ENCODE results near the gene KCNK7.

Gene KCNK7

DNA sequence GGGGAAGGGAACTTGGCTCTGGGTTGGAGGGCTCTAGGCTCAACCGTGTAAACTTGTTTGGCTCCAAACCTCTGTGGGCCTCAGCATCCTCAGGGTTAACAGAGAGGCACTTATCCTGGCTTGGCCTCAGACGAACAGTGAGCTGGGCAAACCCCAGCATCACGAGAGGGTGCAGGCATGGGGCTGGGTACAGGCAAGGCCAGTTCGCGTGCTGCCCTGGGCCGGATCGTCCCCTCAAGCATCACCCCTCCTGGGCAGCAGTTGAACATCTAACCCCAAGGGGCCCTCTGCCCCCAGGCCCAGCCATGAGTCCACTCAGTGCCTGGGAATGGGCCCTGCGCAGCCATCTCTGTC, 17.9 kb downstream of the KCNK7 start:
- Mint-ChIP-seq H3K36me3 (peaks cover 46% of the 10 kb centered on the region), H3K9me3 (no peaks in the 10 kb centered on the region), H3K4me3 (peak overlapping the region; percentile 85), H3K27ac (peak overlapping the region; percentile 69), H3K4me1 (peaks cover 56% of the 10 kb centered on the region), H3K27me3 (no peaks in the 10 kb centered on the region)
- no peak for ATAC-seq

DNA sequence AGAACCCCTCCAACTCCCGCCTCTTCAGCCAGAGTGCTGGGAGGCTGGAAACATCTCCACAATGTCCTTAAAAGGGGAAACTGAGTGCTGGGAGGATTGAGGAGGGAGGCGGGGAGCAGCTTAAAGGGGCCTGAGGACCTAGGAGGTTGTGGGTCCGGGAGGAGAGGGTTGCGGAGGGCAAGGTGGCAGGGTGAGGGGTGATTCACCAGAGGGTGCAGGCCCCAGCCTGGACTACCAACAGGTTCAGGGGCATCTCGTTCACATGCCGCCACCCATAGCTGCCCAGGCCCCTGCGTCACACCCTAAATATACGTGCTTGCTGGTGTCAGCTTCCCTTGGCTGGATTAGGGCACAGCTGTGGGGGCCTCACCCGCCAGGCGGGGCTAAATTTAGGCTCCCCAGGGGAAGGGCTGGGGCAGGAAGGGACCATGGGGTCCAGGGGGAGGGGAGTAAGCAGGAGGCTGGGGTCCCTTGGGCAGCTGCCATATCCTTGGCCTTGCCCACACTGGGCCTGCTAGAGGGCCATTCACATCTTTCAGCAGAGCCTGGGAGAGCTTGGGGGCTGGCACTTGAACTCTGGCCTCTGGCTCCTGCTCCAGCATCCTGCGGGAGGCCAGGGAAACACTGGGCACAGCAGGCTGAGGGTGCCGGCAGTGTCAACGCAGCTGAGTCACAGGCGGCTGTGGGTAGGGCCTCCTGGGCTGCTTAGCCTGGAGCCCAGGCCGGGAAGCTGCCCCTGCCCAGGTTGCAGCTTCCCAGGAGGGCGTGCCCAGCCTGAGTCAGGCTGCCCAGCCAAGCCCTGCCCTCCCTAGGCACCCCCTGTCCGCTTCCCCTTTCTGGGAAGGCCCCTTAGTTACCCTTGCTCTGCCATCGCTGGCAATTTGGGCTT, 18.5 kb downstream of the KCNK7 start:
- Mint-ChIP-seq H3K4me3 (peak overlapping the region; percentile 85), H3K36me3 (peaks cover 40% of the 10 kb centered on the region), H3K4me1 (peaks cover 54% of the 10 kb centered on the region), H3K27me3 (no peaks in the 10 kb centered on the region), H3K9me3 (no peaks in the 10 kb centered on the region), H3K27ac (peak overlapping the region; percentile 69)
- peak; percentile 10 for ATAC-seq

DNA sequence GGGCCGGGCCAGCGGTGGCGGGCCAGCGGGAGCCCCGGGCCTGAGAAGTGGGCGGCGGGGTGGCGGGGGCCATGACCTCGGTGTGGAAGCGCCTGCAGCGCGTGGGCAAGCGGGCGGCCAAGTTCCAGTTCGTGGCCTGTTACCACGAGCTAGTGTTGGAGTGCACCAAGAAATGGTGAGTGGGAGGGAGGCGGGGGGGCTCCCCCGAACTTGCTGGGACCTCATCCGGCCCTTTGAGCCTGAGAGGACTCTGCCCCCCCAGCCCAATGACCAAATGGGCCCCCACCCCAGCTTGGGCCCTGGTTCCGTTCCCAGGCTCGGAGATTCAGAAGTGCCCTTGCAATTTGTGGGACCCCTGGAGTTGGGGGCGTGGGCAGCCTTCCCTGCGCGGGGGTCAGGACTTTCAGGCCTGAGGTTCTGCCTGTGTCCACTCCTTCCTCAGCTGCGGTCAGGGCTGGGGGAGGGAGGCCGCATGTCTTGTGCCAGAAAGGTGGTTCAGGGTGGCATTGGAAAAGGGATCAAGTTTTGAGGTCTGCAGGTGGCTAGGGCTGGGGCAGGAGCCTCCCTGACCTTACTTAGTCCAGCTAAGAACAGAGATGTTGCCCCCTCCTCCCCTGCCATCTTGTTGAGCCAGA, 19.3 kb downstream of the KCNK7 start:
- peak overlapping the region; percentile 85 for H3K4me3 Mint-ChIP-seq
- H3K9me3 Mint-ChIP-seq, result no peaks in the 10 kb centered on the region
- peak overlapping the region; percentile 69 for H3K27ac Mint-ChIP-seq
- H3K27me3 Mint-ChIP-seq, result no peaks in the 10 kb centered on the region
- H3K4me1 Mint-ChIP-seq, result peaks cover 57% of the 10 kb centered on the region
- H3K36me3 Mint-ChIP-seq, result peaks cover 32% of the 10 kb centered on the region
- ATAC-seq, result peak; percentile 0

DNA sequence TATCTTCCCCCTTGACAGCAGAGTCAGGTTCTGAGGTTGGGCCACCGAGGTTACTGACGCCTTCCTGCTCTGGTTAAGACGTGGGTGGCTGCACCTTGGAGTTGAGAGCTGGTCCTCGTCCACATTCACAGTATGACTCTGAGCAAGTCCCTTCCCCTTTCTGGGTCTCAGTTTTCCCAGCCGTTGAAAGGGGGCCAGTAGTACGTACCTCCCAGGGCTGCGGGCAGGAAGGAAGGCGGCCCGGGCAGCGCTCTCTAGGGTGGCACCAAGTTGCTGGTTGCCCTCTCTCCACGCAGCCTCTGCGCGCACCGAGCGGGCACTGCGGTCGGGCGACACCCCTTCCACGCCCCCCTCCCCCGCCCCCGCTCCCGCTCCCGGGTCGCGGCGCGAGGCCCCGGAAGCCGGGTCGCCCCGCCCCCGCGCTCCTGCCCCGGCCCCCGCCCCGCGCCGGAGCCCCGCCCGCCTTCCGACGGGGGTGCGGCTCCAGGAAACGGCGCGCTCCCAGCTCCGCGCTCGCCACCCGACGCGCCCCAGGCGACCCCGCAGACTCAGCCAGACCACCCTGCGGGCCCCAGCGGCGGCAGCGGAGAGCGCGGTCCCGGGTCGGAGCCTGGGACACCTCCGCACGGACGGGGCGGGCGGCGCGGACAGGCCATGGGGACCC, 19.9 kb downstream of the KCNK7 start, which contains the start of gene EHBP1L1:
EHBP1L1 (plus strand) TSS at position 486 of the 664 bp plus-strand sequence. CDS start 250 bp downstream, outside the sequence.
- peak within 1 kb of the TSS; percentile 85 for H3K4me3 Mint-ChIP-seq
- no peaks in the 10 kb centered on the region for H3K9me3 Mint-ChIP-seq
- H3K27me3 Mint-ChIP-seq, result no peaks in the 10 kb centered on the region
- peak; percentile 56 for ATAC-seq
- H3K27ac Mint-ChIP-seq, result peak within 1 kb of the TSS; percentile 69
- H3K4me1 Mint-ChIP-seq, result peaks cover 64% of the 10 kb centered on the region
- H3K36me3 Mint-ChIP-seq, result peaks cover 29% of the 10 kb centered on the region

DNA sequence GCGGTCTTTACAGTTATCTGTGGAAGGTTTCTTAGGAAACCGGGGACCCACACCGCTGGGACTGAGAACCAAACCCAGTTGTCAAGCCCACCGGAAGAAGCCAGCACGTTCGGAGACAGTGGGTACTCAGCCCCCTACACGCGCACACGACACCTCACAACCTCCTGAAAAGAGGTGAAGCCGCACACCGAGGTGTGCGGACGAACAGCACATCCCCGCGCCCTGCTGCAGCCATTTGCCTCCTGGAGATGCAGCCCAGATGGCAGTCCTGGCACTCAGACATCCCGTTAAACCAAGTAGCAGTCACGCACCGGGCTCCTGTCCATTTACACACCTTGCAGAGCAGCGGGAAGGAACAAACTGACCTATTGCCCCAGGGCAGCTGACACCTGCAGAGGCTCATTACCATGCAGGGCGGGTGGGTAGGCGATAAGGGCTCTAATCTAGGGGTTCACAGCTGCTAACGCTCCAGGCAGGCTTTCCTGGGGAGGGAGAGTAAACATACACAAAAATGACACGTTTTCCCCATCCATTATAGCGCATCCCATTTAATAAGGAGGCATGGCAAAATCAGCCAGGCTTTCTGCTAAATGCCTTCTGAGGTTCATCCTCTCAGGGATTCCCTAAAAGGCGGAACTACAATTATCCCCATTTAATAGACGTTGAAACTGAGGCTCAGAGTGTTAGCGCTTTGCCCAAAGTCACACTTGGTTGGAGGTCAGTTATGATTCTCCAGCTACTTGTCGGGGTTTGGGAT, 20.6 kb downstream of the KCNK7 start:
- Mint-ChIP-seq H3K36me3 (peaks cover 24% of the 10 kb centered on the region), H3K4me1 (peaks cover 70% of the 10 kb centered on the region), H3K4me3 (peak overlapping the region; percentile 82), H3K27ac (peak overlapping the region; percentile 69), H3K9me3 (no peaks in the 10 kb centered on the region), H3K27me3 (no peaks in the 10 kb centered on the region)
- ATAC-seq, result peak; percentile 0

DNA sequence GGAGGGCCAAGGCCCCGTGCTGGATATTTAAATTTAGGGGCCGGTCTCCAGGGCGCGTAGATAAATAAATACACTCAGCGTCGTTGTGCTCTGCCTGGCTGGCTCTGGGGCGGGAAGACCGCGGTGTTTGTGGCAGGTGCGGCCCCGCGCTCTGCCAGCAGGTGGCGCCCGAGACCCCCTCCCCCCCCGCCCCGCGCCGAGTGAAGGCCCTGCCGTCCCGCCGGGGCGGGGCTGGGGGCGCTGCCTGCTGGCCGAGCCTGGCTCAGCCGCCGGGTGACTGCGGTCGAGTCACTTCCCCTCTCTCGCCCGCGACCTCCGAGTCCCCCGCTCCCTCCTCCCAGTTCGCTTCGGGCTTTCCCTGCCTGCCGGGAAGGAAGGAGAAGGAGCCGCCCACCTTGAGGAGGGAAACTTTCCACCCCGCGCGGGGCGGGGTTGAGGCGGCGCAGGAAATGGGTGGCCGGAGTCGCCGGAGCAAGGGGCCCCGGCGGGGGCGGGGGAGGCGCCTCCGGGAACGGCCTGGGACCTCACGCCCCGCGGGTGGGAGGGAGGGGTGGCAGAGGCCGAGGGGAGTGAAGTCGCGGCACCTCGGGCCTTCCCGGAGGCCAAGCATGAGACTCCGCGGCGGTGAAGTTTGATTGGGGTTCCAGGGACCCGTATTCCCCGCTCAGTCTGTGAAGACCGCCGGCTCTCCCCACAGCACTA, 21.3 kb downstream of the KCNK7 start:
- ATAC-seq, result peak; percentile 59
- no peaks in the 10 kb centered on the region for H3K27me3 Mint-ChIP-seq
- peaks cover 16% of the 10 kb centered on the region for H3K36me3 Mint-ChIP-seq
- peak overlapping the region; percentile 90 for H3K4me3 Mint-ChIP-seq
- no peaks in the 10 kb centered on the region for H3K9me3 Mint-ChIP-seq
- H3K4me1 Mint-ChIP-seq, result peaks cover 72% of the 10 kb centered on the region
- peak overlapping the region; percentile 69 for H3K27ac Mint-ChIP-seq

DNA sequence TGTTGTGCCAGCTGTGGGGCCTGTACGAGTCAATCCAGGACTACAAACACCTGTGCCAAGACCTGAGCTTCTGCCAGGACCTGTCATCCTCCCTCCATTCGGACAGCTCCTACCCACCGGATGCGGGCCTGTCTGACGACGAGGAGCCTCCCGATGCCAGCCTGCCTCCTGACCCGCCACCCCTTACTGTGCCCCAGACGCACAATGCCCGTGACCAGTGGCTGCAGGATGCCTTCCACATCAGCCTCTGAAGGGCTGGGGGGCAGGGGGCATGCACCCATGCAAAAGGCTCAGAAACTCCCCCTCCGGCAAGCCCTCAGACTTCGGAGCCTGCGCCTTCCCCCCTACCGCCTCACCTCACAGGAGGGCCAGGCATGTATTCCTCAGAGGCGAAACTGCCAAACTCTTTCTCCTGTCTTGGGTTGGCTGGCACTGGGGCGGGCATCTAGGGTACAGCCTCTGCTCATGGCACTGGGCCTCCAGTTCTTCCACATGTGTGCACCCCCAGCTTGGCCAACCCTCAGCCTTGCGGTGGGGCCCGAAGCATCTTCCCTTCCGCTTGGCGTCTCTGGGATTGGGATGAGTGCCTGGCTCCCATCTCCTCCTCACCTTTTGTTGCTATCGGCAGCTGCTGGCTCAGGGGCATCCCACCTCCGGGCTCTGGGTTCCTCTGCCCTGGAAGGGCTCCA, 22.1 kb downstream of the KCNK7 start:
- Mint-ChIP-seq H3K4me1 (peaks cover 74% of the 10 kb centered on the region), H3K27ac (peak overlapping the region; percentile 69), H3K27me3 (no peaks in the 10 kb centered on the region), H3K9me3 (no peaks in the 10 kb centered on the region), H3K36me3 (peaks cover 9% of the 10 kb centered on the region), H3K4me3 (peak overlapping the region; percentile 90)
- ATAC-seq, result no peak

DNA sequence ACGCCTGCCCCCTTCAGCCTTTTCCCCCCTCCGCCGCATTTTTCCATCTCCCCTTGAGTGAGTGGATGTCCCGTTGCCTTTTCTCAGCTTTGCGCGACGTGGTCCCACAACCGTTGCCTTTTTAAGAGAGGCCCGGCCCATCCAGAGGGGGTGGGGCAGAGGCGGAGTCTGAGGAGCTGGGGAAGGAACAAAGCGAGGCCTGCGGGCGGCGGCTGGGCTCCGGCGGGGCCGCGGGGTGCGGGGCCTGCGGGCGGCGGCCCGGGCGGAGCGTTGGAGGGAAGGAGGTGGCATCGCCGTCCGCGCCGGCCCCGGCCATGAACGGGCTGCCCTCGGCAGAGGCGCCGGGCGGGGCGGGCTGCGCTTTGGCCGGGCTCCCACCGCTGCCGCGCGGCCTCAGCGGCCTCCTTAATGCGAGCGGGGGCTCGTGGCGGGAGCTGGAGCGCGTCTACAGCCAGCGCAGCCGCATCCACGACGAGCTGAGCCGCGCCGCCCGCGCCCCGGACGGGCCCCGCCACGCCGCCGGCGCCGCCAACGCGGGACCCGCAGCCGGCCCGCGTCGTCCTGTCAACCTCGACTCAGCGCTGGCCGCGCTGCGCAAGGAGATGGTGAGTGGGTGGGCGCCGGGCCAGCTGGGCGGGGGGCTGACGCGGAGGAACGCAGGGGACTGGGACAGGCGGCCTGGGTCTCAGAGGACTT, 23.1 kb downstream of the KCNK7 start, which contains the start of gene FAM89B:
FAM89B (plus strand) TSS at position 183 of the 696 bp plus-strand sequence; CDS start at position 315, 132 bp downstream.
- H3K27me3 Mint-ChIP-seq, result no peaks in the 10 kb centered on the region
- H3K9me3 Mint-ChIP-seq, result no peaks in the 10 kb centered on the region
- peak within 1 kb of the TSS; percentile 92 for H3K4me3 Mint-ChIP-seq
- H3K4me1 Mint-ChIP-seq, result peaks cover 72% of the 10 kb centered on the region
- H3K27ac Mint-ChIP-seq, result peak within 1 kb of the TSS; percentile 98
- H3K36me3 Mint-ChIP-seq, result peaks cover 9% of the 10 kb centered on the region
- peak; percentile 39 for ATAC-seq

DNA sequence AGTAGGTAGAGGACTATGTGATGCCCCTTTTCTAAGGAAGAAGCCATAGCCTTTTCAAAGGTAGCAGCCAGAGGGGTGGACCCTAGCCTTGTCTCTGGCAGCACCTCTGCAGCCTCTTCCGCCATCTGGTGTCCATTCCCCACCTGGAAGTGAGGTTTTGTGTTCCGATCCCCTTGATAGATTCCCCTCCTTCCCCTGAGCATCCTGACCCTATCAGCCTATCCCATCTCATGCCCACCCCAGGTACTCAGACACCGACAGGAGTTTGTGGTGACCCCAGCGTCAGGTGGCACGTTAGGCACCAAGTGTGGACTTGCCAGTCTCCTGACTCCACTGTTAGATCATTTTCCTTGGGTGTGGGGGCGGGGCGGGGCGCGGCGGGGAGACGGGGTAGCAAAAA, 23.7 kb downstream of the KCNK7 start:
- ATAC-seq, result no peak
- Mint-ChIP-seq H3K4me3 (peak overlapping the region; percentile 92), H3K4me1 (peaks cover 71% of the 10 kb centered on the region), H3K27ac (peak overlapping the region; percentile 55), H3K9me3 (no peaks in the 10 kb centered on the region), H3K36me3 (peaks cover 9% of the 10 kb centered on the region), H3K27me3 (no peaks in the 10 kb centered on the region)

DNA sequence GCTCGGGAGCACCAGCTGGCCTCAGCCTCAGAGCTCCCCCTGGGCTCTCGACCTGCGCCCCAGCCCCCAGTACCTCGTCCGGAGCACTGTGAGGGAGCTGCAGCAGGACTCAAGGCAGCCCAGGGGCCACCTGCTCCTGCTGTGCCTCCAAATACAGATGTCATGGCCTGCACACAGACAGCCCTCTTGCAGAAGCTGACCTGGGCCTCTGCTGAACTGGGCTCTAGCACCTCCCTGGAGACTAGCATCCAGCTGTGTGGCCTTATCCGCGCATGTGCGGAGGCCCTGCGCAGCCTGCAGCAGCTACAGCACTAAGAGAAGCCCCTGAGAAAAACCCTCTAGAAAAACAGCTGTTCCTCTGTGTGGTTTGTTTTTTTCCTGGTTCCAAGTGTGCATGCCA, 24.2 kb downstream of the KCNK7 start:
- Mint-ChIP-seq H3K27ac (peak overlapping the region; percentile 98), H3K4me1 (peaks cover 71% of the 10 kb centered on the region), H3K9me3 (no peaks in the 10 kb centered on the region), H3K27me3 (no peaks in the 10 kb centered on the region), H3K4me3 (peak overlapping the region; percentile 92), H3K36me3 (peaks cover 9% of the 10 kb centered on the region)
- no peak for ATAC-seq

DNA sequence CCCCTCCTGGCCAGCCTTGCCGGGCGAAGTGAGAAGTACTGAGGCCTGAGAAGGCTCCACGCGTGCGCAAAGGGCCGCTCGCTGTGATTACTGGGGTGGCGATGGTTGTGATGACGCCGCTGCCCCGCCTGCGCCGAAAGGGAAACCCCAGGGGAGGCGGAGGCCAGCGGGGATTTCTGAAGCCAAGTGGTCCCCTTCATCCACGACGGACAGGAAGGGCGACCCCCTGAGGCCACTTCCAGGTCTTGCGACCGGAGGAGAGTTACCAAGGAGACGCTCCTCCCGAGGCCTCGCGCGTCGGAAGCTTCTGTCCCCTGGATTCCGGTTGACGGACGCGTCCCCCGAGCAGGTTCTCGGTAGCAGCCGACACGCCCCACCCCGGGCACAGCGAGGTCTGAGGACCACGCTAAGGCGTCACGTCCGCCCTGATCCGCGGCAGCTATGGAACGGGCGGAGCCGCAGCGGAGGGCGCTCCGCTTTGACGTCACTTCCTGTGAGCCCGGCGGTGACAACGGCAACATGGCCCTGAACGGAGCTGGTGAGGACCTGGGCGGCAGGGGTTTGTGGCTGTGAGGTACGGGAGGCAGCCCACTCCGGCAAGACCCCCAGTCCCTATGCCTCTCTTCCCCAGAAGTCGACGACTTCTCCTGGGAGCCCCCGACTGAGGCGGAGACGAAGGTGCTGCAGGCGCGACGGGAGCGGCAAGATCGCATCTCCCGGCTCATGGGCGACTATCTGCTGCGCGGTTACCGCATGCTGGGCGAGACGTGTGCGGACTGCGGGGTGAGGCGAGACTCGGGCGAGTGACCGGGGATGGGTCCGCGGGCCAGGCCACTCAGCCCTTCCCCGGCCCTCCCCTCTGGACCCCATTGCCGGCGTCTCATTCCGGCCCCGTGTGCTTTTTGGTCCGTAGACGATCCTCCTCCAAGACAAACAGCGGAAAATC, 25.4 kb downstream of the KCNK7 start, which contains the start of gene ZNRD2:
ZNRD2 (plus strand) TSS at position 505 of the 946 bp plus-strand sequence; CDS start at position 520, 15 bp downstream.
- no peaks in the 10 kb centered on the region for H3K9me3 Mint-ChIP-seq
- ATAC-seq, result peak; percentile 89
- H3K4me1 Mint-ChIP-seq, result peaks cover 80% of the 10 kb centered on the region
- peak within 1 kb of the TSS; percentile 98 for H3K27ac Mint-ChIP-seq
- no peaks in the 10 kb centered on the region for H3K27me3 Mint-ChIP-seq
- peak within 1 kb of the TSS; percentile 92 for H3K4me3 Mint-ChIP-seq
- H3K36me3 Mint-ChIP-seq, result peaks cover 9% of the 10 kb centered on the region

DNA sequence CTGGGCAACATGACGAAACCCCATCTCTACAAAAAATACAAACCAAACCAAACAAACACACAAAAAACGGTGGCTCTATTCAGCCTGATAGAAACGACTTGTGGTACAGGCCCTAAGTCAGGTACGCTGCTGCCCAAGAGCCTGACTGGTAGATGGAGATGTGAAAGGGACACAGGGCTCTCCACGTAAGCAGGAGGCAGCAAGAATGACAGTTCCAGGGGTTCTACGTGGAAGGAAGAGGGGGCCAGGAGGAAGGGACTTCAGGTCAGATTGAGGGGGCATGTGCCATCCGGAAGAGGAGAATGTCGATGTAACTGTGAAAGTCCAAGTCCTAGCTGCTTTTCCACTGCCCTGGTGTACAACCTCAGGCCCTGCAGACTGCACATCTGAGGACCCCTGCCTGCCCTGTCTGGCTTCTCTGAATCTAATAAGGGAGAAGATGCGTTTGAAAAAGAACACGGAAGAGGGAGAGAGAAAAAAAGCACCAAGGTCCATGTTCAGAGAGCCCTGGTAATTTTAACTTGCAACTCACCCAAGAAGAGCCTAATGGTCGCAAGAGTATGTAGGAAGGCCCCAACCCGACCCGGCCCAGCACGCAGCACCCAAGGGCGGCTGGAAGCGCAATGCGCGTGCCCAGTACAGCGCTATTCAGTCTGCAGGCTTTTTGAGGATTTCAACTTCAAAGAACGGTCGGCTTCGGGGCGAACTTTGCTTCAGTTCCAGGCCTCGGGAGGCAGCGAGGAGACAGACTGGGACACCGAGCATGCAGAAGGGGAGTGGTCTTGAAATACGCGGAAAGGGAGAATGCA, 26.2 kb downstream of the KCNK7 start:
- ATAC-seq, result peak; percentile 35
- peaks cover 9% of the 10 kb centered on the region for H3K36me3 Mint-ChIP-seq
- peak overlapping the region; percentile 92 for H3K4me3 Mint-ChIP-seq
- peaks cover 76% of the 10 kb centered on the region for H3K4me1 Mint-ChIP-seq
- H3K27ac Mint-ChIP-seq, result peak overlapping the region; percentile 98
- H3K9me3 Mint-ChIP-seq, result no peaks in the 10 kb centered on the region
- H3K27me3 Mint-ChIP-seq, result no peaks in the 10 kb centered on the region
